Measurements from ENCODE around the gene SEPSECS. TPM values are rescaled to one million over a fixed set of nuclear protein-coding genes. Genes with fewer than 3 reads are reported as not detected.

Gene SEPSECS
- total and polyA plus RNA-seq, 2 of the 13 experiments (the other 11 are each of a cell fraction or from before 2014, with no cell fraction given): 9.4 to 14.3 TPM

GRCh38 chr4:25159837-25160713, at the start of gene SEPSECS (continued):
- TF ChIP-seq THAP9 (CRISPR knock-in tag; IDR thresholded peaks at IDR 0.05; ENCODE audit: borderline replicate concordance) (peak; percentile 85), BORCS8-MEF2B (CRISPR knock-in tag; IDR thresholded peaks at IDR 0.05) (peak; percentile 82), ZFAT (CRISPR knock-in tag; conservative IDR thresholded peaks at IDR 0.05) (peak; percentile 73; the same call in 1 of the 2 replicates), DZIP1 (CRISPR knock-in tag; IDR thresholded peaks at IDR 0.05) (0 out of 2 replicates have a peak, but pooled peaks have one; percentile 45), KLF15 (CRISPR knock-in tag; IDR thresholded peaks at IDR 0.05; ENCODE audit: borderline replicate concordance) (no peak), ZNF274 (CRISPR knock-in tag; IDR thresholded peaks at IDR 0.05) (no peak; the same call in 1 of the 2 replicates), ZNF280B (CRISPR knock-in tag; IDR thresholded peaks at IDR 0.05; ENCODE audit: borderline replicate concordance) (peak; percentile 79; the same call in 1 of the 2 replicates), RARG (CRISPR knock-in tag; IDR thresholded peaks at IDR 0.05; ENCODE audit: low read depth) (no peak), ZZZ3 (CRISPR knock-in tag; IDR thresholded peaks at IDR 0.05; ENCODE audit: borderline replicate concordance) (no peak), RBM39 (IDR thresholded peaks at IDR 0.05; ENCODE audit: low read depth, low read length, poor library complexity, severe bottlenecking) (peak; percentile 96), CAMTA2 (CRISPR knock-in tag; IDR thresholded peaks at IDR 0.05; ENCODE audit: borderline replicate concordance) (0 out of 2 replicates have a peak, but pooled peaks have one; percentile 27), IKZF4 (CRISPR knock-in tag; IDR thresholded peaks at IDR 0.05; ENCODE audit: borderline replicate concordance, low read depth, not compliant biosample characterization) (no peak), USF2 (IDR thresholded peaks at IDR 0.05; ENCODE audit: low read depth, low read length) (no peak), USF2 (CRISPR knock-in tag; IDR thresholded peaks at IDR 0.05; ENCODE audit: borderline replicate concordance) (no peak), SMARCC2 (IDR thresholded peaks at IDR 0.05) (no peak), RFX1 (IDR thresholded peaks at IDR 0.05) (no peak; the same call in 1 of the 2 replicates), ATF1 (CRISPR knock-in tag; IDR thresholded peaks at IDR 0.05) (no peak; the same call in 1 of the 2 replicates), HOXA5 (CRISPR knock-in tag; IDR thresholded peaks at IDR 0.05) (peak; percentile 83; the same call in 1 of the 2 replicates), HNRNPUL1 (IDR thresholded peaks at IDR 0.05; ENCODE audit: low read depth, low read length) (no peak)
